Psoas muscle (tissue), 8 donors: ENCODE measurements around the gene RBP4. TPM values are rescaled to one million over a fixed set of nuclear protein-coding genes. Genes with fewer than 3 reads are reported as not detected.

ENCODE experiments used
- ATAC-seq, 4 donors: fragments of 200-7000 bp; cut with Tn5 transposase; one replicate each; pipeline ENCODE4 v1.9.1; 2020; ENCODE audit warnings: moderate library complexity in 3 of 4, mild to moderate bottlenecking in 2 of 4
- DNase-seq, 2 donors: peaks; one replicate each; pipeline ENCODE4 v3.0.0-alpha.2; 2020
- H3K27ac ChIP-seq: fragments of 200-600 bp; one replicate; pipeline ENCODE4 v1.8.0; 2022
- H3K27me3 ChIP-seq, 3 donors: fragments of 200-600 bp in 1 of 3; one replicate each; pipeline versions ENCODE4 v1.6.1 to v1.8.0; 2013 to 2022; ENCODE audit warnings: low read length in 2 of 3, mild to moderate bottlenecking in 2 of 3, moderate library complexity in 1 of 3; ENCODE audit not compliant: insufficient read depth in 3 of 3
- H3K36me3 ChIP-seq, 2 donors: fragments of 200-600 bp in 1 of 2; one replicate each; pipeline versions ENCODE4 v1.6.1 to v1.8.0; 2013 to 2022; ENCODE audit warnings: low read depth in 1 of 2, mild to moderate bottlenecking in 1 of 2, moderate library complexity in 1 of 2; ENCODE audit not compliant: insufficient read depth in 1 of 2
- H3K4me1 ChIP-seq: fragments of 200-600 bp; one replicate; pipeline ENCODE4 v1.8.0; 2022
- H3K4me3 ChIP-seq: fragments of 200-600 bp; one replicate; pipeline ENCODE4 v1.8.0; 2022; ENCODE audit warnings: mild to moderate bottlenecking
- H3K9me3 ChIP-seq: fragments of 200-600 bp; one replicate; pipeline ENCODE4 v1.8.0; 2022
- WGBS, 3 donors: extraction: QIAGEN DNeasy Blood & Tissue Kit; methylation state at CpG; one replicate each; pipeline versions ENCODE4 v1.1.6 to v1.1.7; 2013; 5-methylcytosine and 5-hydroxymethylcytosine counted together
- intact Hi-C, 2 donors: fragments of 100-400 bp; cut with DNase I; formaldehyde crosslinking; loops; one replicate each; pipeline versions ENCODE4 v1.11.0 to v1.14.2; 2022
- polyA plus RNA-seq, 3 donors: library from polyadenylated mRNA; stranded (reverse); fragments of 200-250 nt; gene quantifications; one replicate each; pipeline ENCODE4 v1.2.3, GENCODE V29; 2013
- total RNA-seq, 4 donors: library from RNA; stranded (reverse); fragmentation: NEBNext Ultra II Directional in 2 of 4; extraction: Animal tissue kit (Norgen Biotek cat#: 25700) in 2 of 4; gene quantifications; one replicate each; pipeline versions ENCODE4 v1.2.1 to v1.2.4, GENCODE V29; 2021 to 2023
- TF ChIP-seq, protein P1 (sequence below): fragments of 200-600 bp; IDR thresholded peaks from one replicate; pipeline ENCODE4 v1.8.0; 2022; ENCODE audit warnings: antibody characterized with exemption
- donor health status: healthy with polysubstance abuse.
- donor health status: DM: no; HTN: no; CAD: no; lungs with moderate emphysema.
- donor health status: Bipolar disorder and iron deficiency.
- donor health status: healthy.
- donor health status: DM: yes; HTN: yes; CAD: no.
- donor health status: DM: no; HTN: no; CAD: no.
- donor health status: DM: no; HTN: no; CAD: no.
- donor health status: DM: yes; HTN: yes; CAD: no.

The RBP4 gene
- total and polyA plus RNA-seq, 7 donors: 1.0 to 13.6 (median 2.2) TPM

DNA sequence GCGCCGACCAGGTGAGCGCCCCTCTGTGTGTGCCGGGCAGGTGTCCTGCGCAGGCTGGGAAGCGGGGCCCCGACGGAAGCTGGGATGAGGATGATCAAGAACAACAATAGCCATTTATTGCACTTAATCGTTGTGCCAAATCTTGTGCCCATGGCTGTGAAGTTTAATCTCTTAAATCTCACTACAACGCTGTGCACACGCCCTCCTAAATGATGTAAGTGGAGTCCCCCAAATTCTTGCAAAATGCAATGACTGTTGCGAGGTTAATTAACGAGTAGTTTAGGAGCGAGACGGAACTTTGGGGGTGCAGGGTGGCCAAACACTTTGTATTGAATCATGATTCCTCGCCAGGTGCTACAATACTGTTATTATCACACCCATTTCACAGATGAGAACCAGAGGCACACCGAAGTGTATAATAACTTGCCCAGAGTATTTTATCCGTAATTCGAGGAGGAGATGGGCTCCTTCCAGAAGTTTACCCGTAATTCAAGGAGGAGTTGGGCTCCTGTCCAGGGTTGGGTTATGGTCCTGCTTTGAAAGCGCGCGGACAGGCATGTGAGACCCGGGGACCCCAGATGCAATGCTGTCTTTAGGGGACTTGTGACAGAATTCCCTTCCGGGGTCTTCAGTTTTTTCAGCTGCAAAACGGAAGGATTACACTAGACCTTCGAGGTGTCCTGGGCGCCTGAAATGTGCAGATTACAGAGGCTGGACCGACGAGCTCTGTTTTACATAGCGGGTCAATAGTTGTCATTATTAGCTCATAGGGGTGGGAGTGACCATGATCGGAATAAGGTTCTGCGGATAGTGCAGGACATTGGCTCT is 33.5 kb downstream of the RBP4 start:
- intact Hi-C loops: no loop called here
- 8 to 10% (median 9%) methylated on average over 33 of the region's 33 CpGs for WGBS, 3 donors
- ATAC-seq (no peak), DNase-seq (no peak)
- Histone ChIP-seq H3K4me3 (peak overlapping the region; percentile 56), H3K27ac (no peak overlapping the region), H3K27me3 (peaks cover 0 to 62% (median 10%) of the 10 kb centered on the region in 3 donors), H3K4me1 (peaks cover 5% of the 10 kb centered on the region), H3K9me3 (no peaks in the 10 kb centered on the region), H3K36me3 (no peaks in the 10 kb centered on the region)
- TF ChIP-seq, protein P1, sequence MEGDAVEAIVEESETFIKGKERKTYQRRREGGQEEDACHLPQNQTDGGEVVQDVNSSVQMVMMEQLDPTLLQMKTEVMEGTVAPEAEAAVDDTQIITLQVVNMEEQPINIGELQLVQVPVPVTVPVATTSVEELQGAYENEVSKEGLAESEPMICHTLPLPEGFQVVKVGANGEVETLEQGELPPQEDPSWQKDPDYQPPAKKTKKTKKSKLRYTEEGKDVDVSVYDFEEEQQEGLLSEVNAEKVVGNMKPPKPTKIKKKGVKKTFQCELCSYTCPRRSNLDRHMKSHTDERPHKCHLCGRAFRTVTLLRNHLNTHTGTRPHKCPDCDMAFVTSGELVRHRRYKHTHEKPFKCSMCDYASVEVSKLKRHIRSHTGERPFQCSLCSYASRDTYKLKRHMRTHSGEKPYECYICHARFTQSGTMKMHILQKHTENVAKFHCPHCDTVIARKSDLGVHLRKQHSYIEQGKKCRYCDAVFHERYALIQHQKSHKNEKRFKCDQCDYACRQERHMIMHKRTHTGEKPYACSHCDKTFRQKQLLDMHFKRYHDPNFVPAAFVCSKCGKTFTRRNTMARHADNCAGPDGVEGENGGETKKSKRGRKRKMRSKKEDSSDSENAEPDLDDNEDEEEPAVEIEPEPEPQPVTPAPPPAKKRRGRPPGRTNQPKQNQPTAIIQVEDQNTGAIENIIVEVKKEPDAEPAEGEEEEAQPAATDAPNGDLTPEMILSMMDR: no peak

DNA sequence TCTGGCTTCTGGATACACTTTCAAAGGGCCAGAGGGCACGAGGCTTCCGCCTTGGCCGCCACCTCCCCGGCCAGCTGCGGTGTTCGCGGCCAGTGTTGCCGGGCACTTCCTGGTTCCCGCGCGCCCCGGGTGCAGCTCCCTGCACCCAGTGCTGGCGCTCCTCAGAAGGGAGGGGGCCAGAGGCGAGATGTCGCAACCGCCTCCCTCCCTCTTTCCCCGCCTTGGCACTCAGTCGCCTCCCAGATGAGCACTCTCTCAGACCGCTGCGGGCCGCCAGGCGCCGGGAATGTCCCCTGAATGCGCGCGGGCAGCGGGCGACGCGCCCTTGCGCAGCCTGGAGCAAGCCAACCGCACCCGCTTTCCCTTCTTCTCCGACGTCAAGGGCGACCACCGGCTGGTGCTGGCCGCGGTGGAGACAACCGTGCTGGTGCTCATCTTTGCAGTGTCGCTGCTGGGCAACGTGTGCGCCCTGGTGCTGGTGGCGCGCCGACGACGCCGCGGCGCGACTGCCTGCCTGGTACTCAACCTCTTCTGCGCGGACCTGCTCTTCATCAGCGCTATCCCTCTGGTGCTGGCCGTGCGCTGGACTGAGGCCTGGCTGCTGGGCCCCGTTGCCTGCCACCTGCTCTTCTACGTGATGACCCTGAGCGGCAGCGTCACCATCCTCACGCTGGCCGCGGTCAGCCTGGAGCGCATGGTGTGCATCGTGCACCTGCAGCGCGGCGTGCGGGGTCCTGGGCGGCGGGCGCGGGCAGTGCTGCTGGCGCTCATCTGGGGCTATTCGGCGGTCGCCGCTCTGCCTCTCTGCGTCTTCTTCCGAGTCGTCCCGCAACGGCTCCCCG is 34.4 kb downstream of the RBP4 start, which contains the start of gene FFAR4:
Gene FFAR4, plus strand, starts transcription at position 231 of the 842 bp plus-strand sequence. Its CDS starts 56 bp downstream, at position 287.
- H3K27ac ChIP-seq: no peak within 1 kb of the TSS
- TF ChIP-seq, protein P1: no peak
- peaks cover 5% of the 10 kb centered on the region for H3K4me1 ChIP-seq
- peak within 1 kb of the TSS; percentile 56 for H3K4me3 ChIP-seq
- ATAC-seq (peak in 2 of 4 donors; percentile 21 to 32), DNase-seq (peak; percentile 43 to 67)
- 1% methylated on average over 55 to 85 of the region's 85 CpGs for WGBS, 3 donors
- intact Hi-C loops: no loop called here
- no peaks in the 10 kb centered on the region for H3K36me3 ChIP-seq
- H3K9me3 ChIP-seq: no peaks in the 10 kb centered on the region
- peaks cover 0 to 57% (median 13%) of the 10 kb centered on the region in 3 donors for H3K27me3 ChIP-seq

DNA sequence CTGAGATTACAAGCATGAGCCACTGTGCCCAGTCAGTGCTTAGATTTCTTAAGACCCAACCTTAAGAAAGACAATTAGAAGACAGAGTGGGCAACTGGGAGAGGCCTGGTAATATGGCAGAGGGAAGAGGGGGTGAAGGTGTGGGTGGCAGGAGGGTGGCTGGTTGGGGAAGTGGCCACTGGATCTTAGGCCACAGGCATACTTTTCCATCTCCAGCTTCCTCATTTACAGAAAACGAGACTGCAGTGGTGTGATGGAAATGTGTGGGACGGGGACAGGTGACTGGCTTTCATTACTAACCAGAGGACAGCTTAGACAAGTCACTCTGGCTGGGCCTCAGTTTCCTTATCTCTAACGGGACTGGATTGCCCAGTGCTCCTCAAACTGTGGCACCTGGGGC is 35.6 kb downstream of the RBP4 start:
- 67 to 81% (median 71%) methylated on average over 3 of the region's 3 CpGs for WGBS, 3 donors
- TF ChIP-seq, protein P1: no peak
- no peak for DNase-seq
- Histone ChIP-seq H3K27me3 (peaks cover 0 to 50% (median 13%) of the 10 kb centered on the region in 3 donors), H3K27ac (no peak overlapping the region), H3K36me3 (no peaks in the 10 kb centered on the region), H3K9me3 (no peaks in the 10 kb centered on the region), H3K4me1 (peaks cover 5% of the 10 kb centered on the region), H3K4me3 (no peak overlapping the region)
- intact Hi-C loops: no loop called here
- ATAC-seq: no peak

DNA sequence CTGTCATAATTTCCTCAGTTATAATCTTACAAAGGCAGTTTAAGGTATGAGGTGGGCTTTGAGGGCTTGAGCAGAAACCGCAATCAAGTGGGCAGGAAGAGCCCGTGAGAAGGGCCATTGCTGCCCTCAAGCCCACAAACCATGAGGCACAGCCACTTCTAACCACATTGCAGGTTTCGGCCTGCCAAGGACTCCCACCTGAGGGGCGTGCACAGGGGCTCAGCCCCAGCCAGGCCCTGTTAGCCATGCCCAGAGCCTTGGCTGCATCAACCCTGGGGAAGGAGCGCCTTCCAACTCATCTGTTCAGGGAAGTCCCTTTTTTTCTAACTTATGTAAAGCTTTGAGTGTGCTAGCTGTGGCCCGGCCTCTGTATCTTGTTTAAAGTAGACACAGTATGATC is 40.5 kb downstream of the RBP4 start:
- no peaks in the 10 kb centered on the region for H3K4me1 ChIP-seq
- no peaks in the 10 kb centered on the region for H3K36me3 ChIP-seq
- intact Hi-C loops: no loop called here
- WGBS, 3 donors: 86 to 94% (median 91%) methylated on average over 6 of the region's 6 CpGs
- H3K9me3 ChIP-seq: no peaks in the 10 kb centered on the region
- no peak overlapping the region for H3K4me3 ChIP-seq
- no peak for DNase-seq
- TF ChIP-seq, protein P1: no peak
- no peak overlapping the region for H3K27ac ChIP-seq
- no peak for ATAC-seq
- peaks cover 0 to 10% (median 3%) of the 10 kb centered on the region in 3 donors for H3K27me3 ChIP-seq
